ENCODE data around the gene GPC6.

GPC6 gene

GRCh38 chr13:94058821-94059360 lies 832.3 kb downstream of the GPC6 start:
- TF ChIP-seq CTCF (IDR thresholded peaks at IDR 0.05; ENCODE audit: control insufficient read depth, insufficient read depth, low read depth, low read length, missing control alignments), result no peak
- DNase-seq (ENCODE audit: low read depth), result no peak
- H3K4me3 ChIP-seq (ENCODE audit: control insufficient read depth, low read depth, low read length), result no peak overlapping the region

DNA sequence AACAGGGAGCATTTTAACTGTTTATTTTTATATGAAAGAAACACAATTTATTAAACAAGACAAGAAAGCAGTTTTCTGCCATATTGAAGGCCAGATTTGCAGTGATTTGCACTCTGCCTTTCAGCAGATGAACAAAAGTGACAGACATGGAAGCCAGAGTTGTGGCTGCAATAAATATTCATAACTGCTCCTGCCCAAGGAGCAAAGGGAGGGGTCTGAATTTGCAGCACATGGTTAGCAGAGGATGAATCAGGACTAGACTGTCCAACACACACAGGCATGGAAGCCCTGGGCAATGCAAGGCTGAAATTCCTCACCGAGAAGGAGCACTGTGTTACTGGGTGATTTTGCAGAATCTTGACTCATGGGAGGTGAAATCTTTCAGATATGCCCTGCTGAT lies 834.7 kb downstream of the GPC6 start:
- no peak for TF ChIP-seq CTCF (IDR thresholded peaks at IDR 0.05; ENCODE audit: control insufficient read depth, insufficient read depth, low read depth, low read length, missing control alignments)
- DNase-seq (ENCODE audit: low read depth), result peak; percentile 24
- no peak overlapping the region for H3K4me3 ChIP-seq (ENCODE audit: control insufficient read depth, low read depth, low read length)

- H3K4me3 ChIP-seq (ENCODE audit: control insufficient read depth, low read depth, low read length), result no peak overlapping the region
- DNase-seq (ENCODE audit: low read depth), result no peak
- TF ChIP-seq CTCF (IDR thresholded peaks at IDR 0.05; ENCODE audit: control insufficient read depth, insufficient read depth, low read depth, low read length, missing control alignments), result no peak
Measured at GRCh38 chr13:94063096-94063495, 836.5 kb downstream of the GPC6 start.

GRCh38 chr13:94063848-94064247 lies 837.2 kb downstream of the GPC6 start:
- no peak for TF ChIP-seq CTCF (IDR thresholded peaks at IDR 0.05; ENCODE audit: control insufficient read depth, insufficient read depth, low read depth, low read length, missing control alignments)
- no peak overlapping the region for H3K4me3 ChIP-seq (ENCODE audit: control insufficient read depth, low read depth, low read length)
- no peak for DNase-seq (ENCODE audit: low read depth)

GRCh38 chr13:94065741-94066140 lies 839.1 kb downstream of the GPC6 start:
- no peak for TF ChIP-seq CTCF (IDR thresholded peaks at IDR 0.05; ENCODE audit: control insufficient read depth, insufficient read depth, low read depth, low read length, missing control alignments)
- DNase-seq (ENCODE audit: low read depth), result no peak
- H3K4me3 ChIP-seq (ENCODE audit: control insufficient read depth, low read depth, low read length), result no peak overlapping the region

GRCh38 chr13:94073007-94073744 lies 846.6 kb downstream of the GPC6 start:
- no peak overlapping the region for H3K4me3 ChIP-seq (ENCODE audit: control insufficient read depth, low read depth, low read length)
- TF ChIP-seq CTCF (IDR thresholded peaks at IDR 0.05; ENCODE audit: control insufficient read depth, insufficient read depth, low read depth, low read length, missing control alignments), result no peak
- DNase-seq (ENCODE audit: low read depth), result peak; percentile 67
